Chondrocyte (in vitro differentiated cells): ENCODE data around the gene HERC6. TPM values are rescaled to one million over a fixed set of nuclear protein-coding genes. Genes with fewer than 3 reads are reported as not detected.
"Not testable (repeated sequence)": the region's sequence is repeated elsewhere in the genome, so short reads cannot be mapped to it uniquely, and the experiment has no call there.

ENCODE experiments used
- DNase-seq: peaks from one replicate; pipeline ENCODE4 v3.0.0; 2021; ENCODE audit warnings: mixed read lengths, low spot score
- H3K27ac Mint-ChIP-seq: one replicate; pipeline ENCODE4 v1.8.0; 2021; ENCODE audit warnings: mild to moderate bottlenecking, moderate library complexity, mixed read lengths; ENCODE audit not compliant: unreplicated experiment
- H3K27me3 Mint-ChIP-seq: 2 replicates; pipeline ENCODE4 v1.8.0; 2021; ENCODE audit warnings: low read depth, mixed read lengths
- H3K36me3 Mint-ChIP-seq: 2 replicates; pipeline ENCODE4 v1.8.0; 2021; ENCODE audit warnings: low read depth, mixed read lengths
- H3K4me1 Mint-ChIP-seq: 2 replicates; pipeline ENCODE4 v1.8.0; 2021; ENCODE audit warnings: low read depth, mild to moderate bottlenecking, mixed read lengths
- H3K4me3 Mint-ChIP-seq: one replicate; pipeline ENCODE4 v1.8.0; 2021; ENCODE audit warnings: mild to moderate bottlenecking, moderate library complexity, mixed read lengths; ENCODE audit not compliant: unreplicated experiment
- H3K9me3 Mint-ChIP-seq: 2 replicates; pipeline ENCODE4 v1.8.0; 2021; ENCODE audit warnings: low read depth, mixed read lengths
- CTCF ChIP-seq: fragments of 200-600 bp; sonication (generic); IDR thresholded peaks from 2 replicates; pipeline ENCODE4 v1.5.0; 2021; ENCODE audit warnings: antibody characterized with exemption, mild to moderate bottlenecking, moderate library complexity
- total RNA-seq: library from RNA; stranded (reverse); gene quantifications from 3 replicates; pipeline ENCODE4 v1.2.1, GENCODE V29; 2021

The HERC6 gene
- total RNA-seq, 1 donor from 2014 or later, result 1.0 TPM

- H3K27ac Mint-ChIP-seq, DNase-seq, H3K36me3 Mint-ChIP-seq, H3K4me1 Mint-ChIP-seq, H3K27me3 Mint-ChIP-seq, H3K9me3 Mint-ChIP-seq, H3K4me3 Mint-ChIP-seq: not testable (repeated sequence)
- peak; percentile 82 for TF ChIP-seq CTCF
Observed at GRCh38 chr4:88369180-88369812, 9.4 kb upstream of the HERC6 start.

- Mint-ChIP-seq H3K36me3 (no peaks in the 10 kb centered on the region), H3K27ac (no peak overlapping the region), H3K27me3 (peaks cover 7% of the 10 kb centered on the region), H3K9me3 (no peaks in the 10 kb centered on the region), H3K4me3 (no peak overlapping the region), H3K4me1 (peaks cover 2% of the 10 kb centered on the region)
- DNase-seq, result no peak
- TF ChIP-seq CTCF, result no peak
Observed at GRCh38 chr4:88381123-88381522, 2.5 kb downstream of the HERC6 start.

- H3K27ac Mint-ChIP-seq, result no peak overlapping the region
- no peak for TF ChIP-seq CTCF
- no peak for DNase-seq
- H3K4me1 Mint-ChIP-seq, result peaks cover 2% of the 10 kb centered on the region
- no peak overlapping the region for H3K4me3 Mint-ChIP-seq
- H3K9me3 Mint-ChIP-seq, result no peaks in the 10 kb centered on the region
- H3K27me3 Mint-ChIP-seq, result peaks cover 2% of the 10 kb centered on the region
- no peaks in the 10 kb centered on the region for H3K36me3 Mint-ChIP-seq
Observed at GRCh38 chr4:88382621-88383020, 4.0 kb downstream of the HERC6 start.

- H3K4me3 Mint-ChIP-seq, result no peak overlapping the region
- no peak overlapping the region for H3K27ac Mint-ChIP-seq
- no peaks in the 10 kb centered on the region for H3K9me3 Mint-ChIP-seq
- TF ChIP-seq CTCF, result no peak
- H3K36me3 Mint-ChIP-seq, result no peaks in the 10 kb centered on the region
- H3K27me3 Mint-ChIP-seq, result peaks cover 2% of the 10 kb centered on the region
- H3K4me1 Mint-ChIP-seq, result no peaks in the 10 kb centered on the region
- DNase-seq, result no peak
Observed at GRCh38 chr4:88390128-88390527, 11.5 kb downstream of the HERC6 start.

- Mint-ChIP-seq H3K4me1 (no peaks in the 10 kb centered on the region), H3K27ac (no peak overlapping the region), H3K27me3 (peaks cover 2% of the 10 kb centered on the region), H3K9me3 (no peaks in the 10 kb centered on the region), H3K36me3 (no peaks in the 10 kb centered on the region), H3K4me3 (no peak overlapping the region)
- no peak for DNase-seq
- no peak for TF ChIP-seq CTCF
Observed at GRCh38 chr4:88391703-88392102, 13.1 kb downstream of the HERC6 start.
